ENCODE measurements around the gene TBX20.

Gene TBX20

DNA sequence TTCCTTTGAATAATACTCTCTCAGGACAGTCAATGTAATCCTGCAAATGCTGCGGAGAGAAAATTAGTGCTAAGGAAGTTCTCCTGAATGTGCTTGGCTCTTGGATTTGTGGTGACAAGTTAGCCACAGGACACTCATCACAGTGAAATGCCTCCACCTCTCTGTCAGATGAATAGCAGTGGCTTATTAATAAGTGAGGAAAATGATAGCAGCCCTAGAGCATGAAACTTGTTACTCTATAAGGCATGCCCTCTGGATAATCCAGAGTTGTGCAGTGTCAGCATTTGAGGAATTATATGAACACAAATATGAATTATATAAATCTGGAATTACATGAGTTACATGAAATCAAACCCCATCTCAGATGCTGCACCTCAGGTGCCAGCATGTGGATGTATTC, 23.5 kb upstream of the TBX20 start:
- TF ChIP-seq, protein P1, sequence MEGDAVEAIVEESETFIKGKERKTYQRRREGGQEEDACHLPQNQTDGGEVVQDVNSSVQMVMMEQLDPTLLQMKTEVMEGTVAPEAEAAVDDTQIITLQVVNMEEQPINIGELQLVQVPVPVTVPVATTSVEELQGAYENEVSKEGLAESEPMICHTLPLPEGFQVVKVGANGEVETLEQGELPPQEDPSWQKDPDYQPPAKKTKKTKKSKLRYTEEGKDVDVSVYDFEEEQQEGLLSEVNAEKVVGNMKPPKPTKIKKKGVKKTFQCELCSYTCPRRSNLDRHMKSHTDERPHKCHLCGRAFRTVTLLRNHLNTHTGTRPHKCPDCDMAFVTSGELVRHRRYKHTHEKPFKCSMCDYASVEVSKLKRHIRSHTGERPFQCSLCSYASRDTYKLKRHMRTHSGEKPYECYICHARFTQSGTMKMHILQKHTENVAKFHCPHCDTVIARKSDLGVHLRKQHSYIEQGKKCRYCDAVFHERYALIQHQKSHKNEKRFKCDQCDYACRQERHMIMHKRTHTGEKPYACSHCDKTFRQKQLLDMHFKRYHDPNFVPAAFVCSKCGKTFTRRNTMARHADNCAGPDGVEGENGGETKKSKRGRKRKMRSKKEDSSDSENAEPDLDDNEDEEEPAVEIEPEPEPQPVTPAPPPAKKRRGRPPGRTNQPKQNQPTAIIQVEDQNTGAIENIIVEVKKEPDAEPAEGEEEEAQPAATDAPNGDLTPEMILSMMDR (IDR thresholded peaks at IDR 0.05; ENCODE audit: insufficient read depth, missing control alignments), result no peak
- DNase-seq (ENCODE audit: insufficient read length, low spot score), result no peak
- FAIRE-seq, result no peak

DNA sequence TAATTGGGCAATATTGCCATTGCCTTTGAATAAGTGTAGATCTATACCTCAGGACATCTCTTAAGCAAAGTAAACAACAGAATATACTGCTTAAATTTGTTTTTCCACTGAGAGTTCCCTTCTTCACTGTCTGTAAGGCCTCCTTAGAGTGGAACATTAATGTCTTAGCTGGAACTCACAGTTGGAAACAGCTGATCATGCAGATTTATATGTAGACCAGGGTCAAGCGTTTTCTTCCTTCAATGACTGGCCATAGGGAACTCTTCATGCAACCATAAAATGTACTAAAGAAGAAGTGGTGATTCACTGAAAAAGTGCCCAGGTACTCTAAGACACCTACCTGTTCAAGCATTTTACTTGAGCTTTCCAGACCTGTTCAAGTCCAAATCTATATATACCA, 18.3 kb upstream of the TBX20 start:
- TF ChIP-seq, protein P1 (IDR thresholded peaks at IDR 0.05; ENCODE audit: insufficient read depth, missing control alignments), result no peak
- DNase-seq (ENCODE audit: insufficient read length, low spot score) (no peak), FAIRE-seq (no peak)

DNA sequence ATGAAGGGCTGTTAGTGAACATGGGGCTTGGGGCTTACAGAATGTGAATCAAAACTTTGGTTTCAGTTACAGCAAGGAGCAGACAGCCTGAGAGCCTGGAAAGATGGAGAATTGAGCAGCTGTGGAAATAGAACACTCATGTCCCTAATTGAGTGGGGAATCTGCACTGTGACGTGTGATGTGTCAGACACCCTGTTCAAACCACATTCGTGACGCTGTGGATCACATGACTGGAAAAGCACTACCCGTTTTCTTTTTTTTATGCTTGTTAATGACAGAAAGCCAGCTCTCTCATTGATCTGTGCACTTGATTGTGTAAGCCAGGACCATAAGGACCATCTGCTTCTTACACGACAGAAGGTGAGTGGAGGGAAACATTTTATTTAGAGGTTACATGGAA, 15.1 kb upstream of the TBX20 start:
- FAIRE-seq (peak; percentile 76), DNase-seq (ENCODE audit: insufficient read length, low spot score) (no peak)
- TF ChIP-seq, protein P1 (IDR thresholded peaks at IDR 0.05; ENCODE audit: insufficient read depth, missing control alignments), result no peak

DNA sequence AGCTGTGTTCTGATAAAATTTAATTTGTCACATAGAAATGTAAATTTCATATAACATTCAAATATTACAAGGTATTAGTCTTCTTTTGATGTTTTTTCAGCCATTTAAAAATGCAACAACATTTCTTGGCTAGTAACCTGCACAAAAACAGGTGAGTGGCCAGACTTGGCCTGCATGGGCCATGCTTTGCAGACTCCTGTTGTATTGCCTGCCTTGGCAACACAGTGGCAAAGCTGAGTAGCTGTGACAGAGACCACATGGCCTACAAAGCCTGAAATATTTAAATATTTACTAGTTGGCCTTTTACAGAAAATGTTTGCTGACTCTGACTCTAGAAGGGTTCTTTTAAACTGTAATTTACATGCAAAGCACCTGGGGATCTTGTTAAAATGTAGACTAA, 13.5 kb upstream of the TBX20 start:
- DNase-seq (ENCODE audit: insufficient read length, low spot score) (no peak), FAIRE-seq (no peak)
- TF ChIP-seq, protein P1 (IDR thresholded peaks at IDR 0.05; ENCODE audit: insufficient read depth, missing control alignments), result no peak

DNA sequence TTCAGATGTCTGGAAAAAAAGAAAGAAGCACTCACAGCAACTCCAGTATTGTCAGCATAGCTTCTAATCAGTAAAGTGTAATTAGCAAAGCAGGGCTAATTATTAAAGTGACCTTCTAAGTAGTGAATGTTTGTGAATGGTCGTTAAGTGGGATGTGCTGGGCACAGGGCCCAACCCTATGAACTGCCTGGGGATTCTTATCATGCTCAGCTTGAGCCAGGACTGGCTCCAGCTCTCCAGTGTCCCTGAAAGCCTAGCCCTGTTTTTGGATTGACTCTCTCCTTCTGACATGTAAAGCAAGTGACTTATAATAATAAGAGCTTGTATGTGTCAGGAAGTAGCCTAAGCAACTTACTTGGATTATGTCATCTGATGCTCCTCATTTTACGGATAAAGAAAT, 9.5 kb upstream of the TBX20 start:
- TF ChIP-seq, protein P1 (IDR thresholded peaks at IDR 0.05; ENCODE audit: insufficient read depth, missing control alignments), result no peak
- DNase-seq (ENCODE audit: insufficient read length, low spot score) (no peak), FAIRE-seq (no peak)

DNA sequence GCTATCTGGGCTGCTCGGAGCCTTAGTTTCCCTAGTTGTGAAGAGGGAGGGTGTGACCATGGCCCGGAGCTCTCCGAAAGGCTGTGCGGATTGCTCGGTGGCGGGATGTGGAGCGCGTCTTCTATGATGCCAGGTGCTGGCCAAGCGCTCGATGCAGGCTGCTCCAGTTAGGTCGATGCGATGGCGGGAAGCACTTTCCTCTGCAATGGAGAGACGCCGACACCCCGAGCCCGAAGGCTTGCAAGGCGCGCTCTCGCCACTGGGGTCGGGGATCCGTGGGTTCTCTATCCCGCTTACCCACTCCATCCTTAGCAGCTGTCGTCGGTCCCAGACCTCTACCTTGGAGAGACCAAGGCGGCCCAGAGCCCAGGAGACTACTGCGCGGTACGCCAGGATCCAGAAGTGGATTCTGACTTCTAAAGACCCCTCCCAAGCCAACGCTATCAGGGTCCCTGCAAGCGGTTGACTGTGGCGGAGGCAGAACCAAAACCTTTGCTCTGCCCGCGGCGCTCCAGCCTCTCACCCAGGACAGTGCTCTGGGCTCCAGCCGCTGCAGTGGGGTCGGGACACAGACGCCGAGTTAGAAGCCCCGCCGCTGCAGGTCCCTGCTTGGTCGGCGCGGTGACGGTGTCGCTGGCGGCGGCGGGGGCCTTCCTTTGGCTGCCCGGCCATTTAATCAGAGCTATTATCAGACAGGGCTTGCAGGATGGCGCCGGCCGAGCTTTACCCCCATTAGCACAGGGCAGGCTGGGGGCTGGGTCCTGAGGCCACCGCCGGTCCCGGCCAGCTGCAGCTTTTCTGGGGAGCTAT, 7.8 kb upstream of the TBX20 start:
- no peak for FAIRE-seq
- no peak for DNase-seq (ENCODE audit: insufficient read length, low spot score)
- TF ChIP-seq, protein P1 (IDR thresholded peaks at IDR 0.05; ENCODE audit: insufficient read depth, missing control alignments), result no peak

DNA sequence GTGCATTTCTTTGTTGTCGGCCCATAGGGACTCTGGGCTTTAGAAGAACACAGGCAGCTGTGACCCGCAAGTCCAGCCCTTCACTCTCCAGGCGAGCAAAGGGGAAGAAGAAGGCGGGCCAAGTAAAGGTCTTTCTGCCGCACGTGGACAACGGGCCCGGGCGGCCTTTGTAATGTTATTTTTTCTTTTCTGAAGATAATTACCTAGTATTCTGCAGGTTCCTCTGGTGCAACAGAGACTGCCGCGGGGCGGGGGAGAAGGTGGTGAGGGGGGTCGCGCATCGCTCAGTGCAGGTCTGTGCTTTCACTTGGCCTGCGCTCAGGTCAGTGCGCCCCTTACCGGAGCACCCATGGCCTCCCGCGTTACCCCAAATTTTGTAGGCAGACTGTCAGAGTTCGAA, 7.1 kb upstream of the TBX20 start:
- TF ChIP-seq, protein P1 (IDR thresholded peaks at IDR 0.05; ENCODE audit: insufficient read depth, missing control alignments), result no peak
- DNase-seq (ENCODE audit: insufficient read length, low spot score) (no peak), FAIRE-seq (no peak)

Measured in D721Med (cell line).